Measurements from ENCODE around the gene ITSN1. TPM values are rescaled to one million over a fixed set of nuclear protein-coding genes. Genes with fewer than 3 reads are reported as not detected.

The ITSN1 gene
- total RNA-seq, 4 donors from 2014 or later, result 33.0 to 50.5 (median 45.9) TPM

- ATAC-seq, result no peak
Observed at GRCh38 chr21:33699277-33699676, 57.0 kb downstream of the ITSN1 start.

GRCh38 chr21:33700491-33700890 lies 58.2 kb downstream of the ITSN1 start:
- no peak for ATAC-seq
- H3K4me1 ChIP-seq, result peaks cover 3 to 35% (median 3%) of the 10 kb centered on the region in 3 donors
- H3K36me3 ChIP-seq, result no peaks in the 10 kb centered on the region
- H3K27ac ChIP-seq, result no peak overlapping the region
- no peaks in the 10 kb centered on the region for H3K9me3 ChIP-seq
- no peak for TF ChIP-seq POLR2AphosphoS5 (IDR thresholded peaks at IDR 0.05)
- TF ChIP-seq POLR2A (IDR thresholded peaks at IDR 0.05), result no peak
- no peak for TF ChIP-seq EP300 (IDR thresholded peaks at IDR 0.05)
- no peak for TF ChIP-seq CTCF (IDR thresholded peaks at IDR 0.05)
- 91 to 96% methylated on average over 3 of the region's 3 CpGs for WGBS, 2 donors (ENCODE audit: low coverage in 1 of 2)
- H3K27me3 ChIP-seq, result no peaks in the 10 kb centered on the region
- no peak overlapping the region for H3K4me3 ChIP-seq

More at GRCh38 chr21:33699277-33699676, 57.0 kb downstream of the ITSN1 start:
- no peak for TF ChIP-seq POLR2A (IDR thresholded peaks at IDR 0.05)
- no peak for TF ChIP-seq CTCF (IDR thresholded peaks at IDR 0.05)
- TF ChIP-seq EP300 (IDR thresholded peaks at IDR 0.05), result no peak
- no peak for TF ChIP-seq POLR2AphosphoS5 (IDR thresholded peaks at IDR 0.05)
- no peaks in the 10 kb centered on the region for H3K36me3 ChIP-seq
- no peak overlapping the region for H3K4me3 ChIP-seq
- peaks cover 3 to 38% (median 3%) of the 10 kb centered on the region in 3 donors for H3K4me1 ChIP-seq
- no peaks in the 10 kb centered on the region for H3K27me3 ChIP-seq
- no peaks in the 10 kb centered on the region for H3K9me3 ChIP-seq
- 83 to 100% methylated on average over 1 to 2 of the region's 2 CpGs for WGBS, 2 donors (ENCODE audit: low coverage in 1 of 2)
- H3K27ac ChIP-seq, result no peak overlapping the region

GRCh38 chr21:33703750-33704606 lies 61.7 kb downstream of the ITSN1 start:
- WGBS, 2 donors (ENCODE audit: low coverage in 1 of 2), result 67 to 79% methylated on average over 7 to 10 of the region's 10 CpGs
- no peak for ATAC-seq
- H3K4me1 ChIP-seq, result peaks cover 0 to 6% (median 0%) of the 10 kb centered on the region in 3 donors
- no peaks in the 10 kb centered on the region for H3K27me3 ChIP-seq
- H3K27ac ChIP-seq, result no peak overlapping the region
- H3K36me3 ChIP-seq, result no peaks in the 10 kb centered on the region
- peaks cover 0 to 10% (median 0%) of the 10 kb centered on the region in 3 donors for H3K9me3 ChIP-seq
- H3K4me3 ChIP-seq, result no peak overlapping the region
- TF ChIP-seq EP300 (IDR thresholded peaks at IDR 0.05) (no peak), CTCF (IDR thresholded peaks at IDR 0.05) (no peak)

- H3K4me1 ChIP-seq, result peaks cover 0 to 11% (median 0%) of the 10 kb centered on the region in 3 donors
- no peak overlapping the region for H3K27ac ChIP-seq
- H3K9me3 ChIP-seq, result peaks cover 0 to 10% (median 0%) of the 10 kb centered on the region in 3 donors
- no peak overlapping the region for H3K4me3 ChIP-seq
- H3K36me3 ChIP-seq, result no peaks in the 10 kb centered on the region
- ATAC-seq, result no peak
- no peaks in the 10 kb centered on the region for H3K27me3 ChIP-seq
- TF ChIP-seq POLR2A (IDR thresholded peaks at IDR 0.05) (no peak), CTCF (IDR thresholded peaks at IDR 0.05) (no peak), EP300 (IDR thresholded peaks at IDR 0.05) (no peak), POLR2AphosphoS5 (IDR thresholded peaks at IDR 0.05) (no peak)
Observed at GRCh38 chr21:33707846-33708245, 65.5 kb downstream of the ITSN1 start.

GRCh38 chr21:33708874-33709273 lies 66.6 kb downstream of the ITSN1 start:
- Histone ChIP-seq H3K9me3 (peaks cover 0 to 10% (median 0%) of the 10 kb centered on the region in 3 donors), H3K36me3 (no peaks in the 10 kb centered on the region), H3K27ac (no peak overlapping the region), H3K4me3 (no peak overlapping the region), H3K4me1 (peaks cover 0 to 5% (median 0%) of the 10 kb centered on the region in 3 donors), H3K27me3 (no peaks in the 10 kb centered on the region)
- TF ChIP-seq POLR2AphosphoS5 (IDR thresholded peaks at IDR 0.05), result no peak
- TF ChIP-seq POLR2A (IDR thresholded peaks at IDR 0.05), result no peak
- no peak for TF ChIP-seq EP300 (IDR thresholded peaks at IDR 0.05)
- no peak for TF ChIP-seq CTCF (IDR thresholded peaks at IDR 0.05)
- no peak for ATAC-seq
- 94 to 95% methylated on average over 2 of the region's 2 CpGs for WGBS, 2 donors (ENCODE audit: low coverage in 1 of 2)
